ACC112 (cell line): ENCODE results near the gene PTPRQ.
A peak's percentile ranks its signal among the peaks of the same experiment; 100 is the strongest.

ENCODE experiments used
- H2AFZ ChIP-seq: fragments of 200-600 bp; sonication (generic); one replicate; pipeline ENCODE4 v1.6.0; 2017; ENCODE audit warnings: antibody characterized with exemption, low read length; ENCODE audit not compliant: unreplicated experiment
- H3K27ac ChIP-seq: fragments of 200-600 bp; sonication (generic); 2 replicates; pipeline ENCODE4 v1.5.1; 2014; ENCODE audit warnings: low read depth, mild to moderate bottlenecking, antibody characterized with exemption, low read length, moderate library complexity
- H3K27me3 ChIP-seq: fragments of 200-600 bp; sonication (generic); 2 replicates; pipeline ENCODE4 v1.6.1; 2014; ENCODE audit warnings: mild to moderate bottlenecking, antibody characterized with exemption, low read length, moderate library complexity, mixed read lengths; ENCODE audit not compliant: insufficient read depth
- H3K36me3 ChIP-seq: fragments of 200-600 bp; sonication (generic); 2 replicates; pipeline ENCODE4 v1.6.1; 2016; ENCODE audit warnings: mild to moderate bottlenecking, antibody characterized with exemption, low read length, moderate library complexity, mixed read lengths; ENCODE audit not compliant: insufficient read depth
- H3K4me1 ChIP-seq: fragments of 200-600 bp; sonication (generic); one replicate; pipeline ENCODE4 v1.6.1; 2016; ENCODE audit warnings: low read length, mixed read lengths; ENCODE audit not compliant: insufficient read depth, unreplicated experiment, control insufficient read depth
- H3K4me3 ChIP-seq: fragments of 200-600 bp; sonication (generic); 2 replicates; pipeline ENCODE4 v1.5.1; 2014; ENCODE audit warnings: mild to moderate bottlenecking, low read depth, low read length
- H3K79me2 ChIP-seq: fragments of 200-600 bp; sonication (generic); one replicate; pipeline ENCODE4 v1.6.0; 2016; ENCODE audit warnings: low read length; ENCODE audit not compliant: control insufficient read depth, unreplicated experiment, insufficient read depth

PTPRQ gene

DNA sequence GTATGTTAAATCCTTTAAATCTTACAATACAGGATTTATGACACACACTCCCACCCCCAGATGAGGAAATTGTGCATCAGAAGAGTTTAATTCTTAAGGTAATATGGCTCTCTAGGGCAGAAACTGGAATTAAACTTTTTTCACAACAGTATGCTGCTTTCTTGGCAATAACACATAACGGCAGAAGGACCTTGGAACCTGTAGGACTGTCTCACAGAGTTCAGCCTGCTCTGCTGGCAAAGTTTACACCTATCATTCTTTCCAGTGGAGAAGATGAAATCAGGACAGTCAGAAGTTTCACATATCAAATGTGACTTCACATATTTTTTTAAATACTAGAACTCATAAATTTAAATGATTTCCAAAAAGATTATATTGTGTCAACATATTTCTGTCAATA lies 232.8 kb downstream of the PTPRQ start:
- no peaks in the 10 kb centered on the region for H3K79me2 ChIP-seq
- no peaks in the 10 kb centered on the region for H3K27me3 ChIP-seq
- no peak overlapping the region for H3K4me3 ChIP-seq
- H3K4me1 ChIP-seq = peaks cover 6% of the 10 kb centered on the region
- H2AFZ ChIP-seq = no peak overlapping the region
- no peak overlapping the region for H3K27ac ChIP-seq
- H3K36me3 ChIP-seq = no peaks in the 10 kb centered on the region

- Histone ChIP-seq H3K36me3 (no peaks in the 10 kb centered on the region), H3K27ac (no peak overlapping the region), H3K79me2 (no peaks in the 10 kb centered on the region), H2AFZ (no peak overlapping the region), H3K4me1 (peaks cover 6% of the 10 kb centered on the region), H3K4me3 (no peak overlapping the region), H3K27me3 (no peaks in the 10 kb centered on the region)
Measured at GRCh38 chr12:80677994-80678393, 234.0 kb downstream of the PTPRQ start.

GRCh38 chr12:80679346-80680131 lies 235.5 kb downstream of the PTPRQ start:
- Histone ChIP-seq H2AFZ (no peak overlapping the region), H3K27me3 (no peaks in the 10 kb centered on the region), H3K4me1 (peaks cover 6% of the 10 kb centered on the region), H3K27ac (no peak overlapping the region), H3K36me3 (no peaks in the 10 kb centered on the region), H3K79me2 (no peaks in the 10 kb centered on the region), H3K4me3 (no peak overlapping the region)

DNA sequence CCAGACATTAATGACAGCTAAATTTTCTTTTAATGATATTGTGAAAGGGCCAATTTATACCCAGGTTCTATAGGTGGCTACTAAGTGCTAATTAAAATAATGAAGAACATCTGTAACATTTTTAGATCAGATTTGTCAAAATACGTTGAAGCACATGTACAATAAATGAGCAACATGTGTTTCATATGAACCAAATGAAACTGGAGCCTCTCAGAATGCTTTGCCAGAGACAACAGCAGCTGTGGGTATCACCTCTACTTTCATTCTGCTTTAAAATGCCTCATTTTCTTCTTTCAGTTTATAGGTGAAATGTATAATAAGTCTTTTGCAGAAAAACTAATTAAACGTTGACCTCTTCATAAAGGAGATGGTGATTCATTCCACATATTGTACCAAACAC lies 237.3 kb downstream of the PTPRQ start:
- H2AFZ ChIP-seq = peak overlapping the region; percentile 57
- H3K79me2 ChIP-seq = no peaks in the 10 kb centered on the region
- H3K36me3 ChIP-seq = no peaks in the 10 kb centered on the region
- H3K4me1 ChIP-seq = no peaks in the 10 kb centered on the region
- 0 out of 2 replicates have a peak overlapping the region, but pooled peaks have one; percentile 6 for H3K4me3 ChIP-seq
- H3K27ac ChIP-seq = no peak overlapping the region
- H3K27me3 ChIP-seq = no peaks in the 10 kb centered on the region

DNA sequence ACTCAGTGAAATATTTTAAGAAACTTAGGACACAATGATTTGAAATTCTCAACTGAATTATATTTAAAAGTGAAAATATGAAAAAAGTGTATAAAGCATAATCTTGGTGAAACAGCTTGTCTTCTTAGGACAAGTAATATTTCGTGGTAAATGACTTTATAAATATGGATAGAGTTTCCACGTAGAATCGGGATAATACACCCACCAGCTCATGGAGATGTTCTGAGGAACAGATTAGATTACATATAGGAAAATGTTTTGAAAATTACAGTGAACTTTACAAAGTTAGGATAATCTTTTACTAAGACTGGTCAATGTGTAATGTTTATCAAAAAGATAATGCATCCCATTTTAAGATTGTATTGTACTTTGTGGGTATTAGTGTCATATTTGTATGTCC lies 237.8 kb downstream of the PTPRQ start:
- peak overlapping the region; percentile 57 for H2AFZ ChIP-seq
- no peaks in the 10 kb centered on the region for H3K79me2 ChIP-seq
- no peaks in the 10 kb centered on the region for H3K4me1 ChIP-seq
- no peaks in the 10 kb centered on the region for H3K36me3 ChIP-seq
- H3K27me3 ChIP-seq = no peaks in the 10 kb centered on the region
- peak overlapping the region; percentile 67; the same call in 1 of the 2 replicates for H3K4me3 ChIP-seq
- H3K27ac ChIP-seq = no peak overlapping the region

- H3K27ac ChIP-seq = no peak overlapping the region
- no peak overlapping the region for H2AFZ ChIP-seq
- H3K4me1 ChIP-seq = no peaks in the 10 kb centered on the region
- H3K27me3 ChIP-seq = no peaks in the 10 kb centered on the region
- H3K79me2 ChIP-seq = no peaks in the 10 kb centered on the region
- no peaks in the 10 kb centered on the region for H3K36me3 ChIP-seq
- H3K4me3 ChIP-seq = no peak overlapping the region
Measured at GRCh38 chr12:80684077-80684495, 240.1 kb downstream of the PTPRQ start.

DNA sequence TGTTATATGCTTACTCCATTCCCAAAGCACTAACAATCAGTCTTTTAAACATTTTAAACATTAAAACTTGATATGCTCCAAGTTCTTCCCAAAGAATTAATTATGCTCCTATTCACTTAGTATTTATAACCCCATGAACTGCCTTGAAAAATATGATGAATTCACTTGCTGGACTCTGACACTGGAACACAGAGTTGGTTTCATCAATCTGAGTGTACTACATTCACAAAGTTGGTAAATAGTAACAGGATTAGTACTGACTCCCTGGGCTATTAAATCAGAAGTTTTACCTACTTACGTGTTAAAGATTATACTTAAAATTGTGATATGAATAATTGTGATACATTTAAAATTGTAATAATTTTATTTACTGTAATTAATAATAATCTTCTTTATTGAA lies 246.1 kb downstream of the PTPRQ start:
- Histone ChIP-seq H3K27me3 (no peaks in the 10 kb centered on the region), H3K4me1 (no peaks in the 10 kb centered on the region), H3K79me2 (no peaks in the 10 kb centered on the region), H3K36me3 (no peaks in the 10 kb centered on the region), H2AFZ (no peak overlapping the region), H3K4me3 (no peak overlapping the region), H3K27ac (no peak overlapping the region)

- Histone ChIP-seq H3K4me3 (no peak overlapping the region), H3K79me2 (no peaks in the 10 kb centered on the region), H3K27me3 (no peaks in the 10 kb centered on the region), H2AFZ (no peak overlapping the region), H3K27ac (no peak overlapping the region), H3K36me3 (no peaks in the 10 kb centered on the region), H3K4me1 (no peaks in the 10 kb centered on the region)
Measured at GRCh38 chr12:80690513-80690912, 246.5 kb downstream of the PTPRQ start.

- no peak overlapping the region for H3K27ac ChIP-seq
- no peak overlapping the region for H2AFZ ChIP-seq
Measured at GRCh38 chr12:80692114-80692513, 248.1 kb downstream of the PTPRQ start.

DNA sequence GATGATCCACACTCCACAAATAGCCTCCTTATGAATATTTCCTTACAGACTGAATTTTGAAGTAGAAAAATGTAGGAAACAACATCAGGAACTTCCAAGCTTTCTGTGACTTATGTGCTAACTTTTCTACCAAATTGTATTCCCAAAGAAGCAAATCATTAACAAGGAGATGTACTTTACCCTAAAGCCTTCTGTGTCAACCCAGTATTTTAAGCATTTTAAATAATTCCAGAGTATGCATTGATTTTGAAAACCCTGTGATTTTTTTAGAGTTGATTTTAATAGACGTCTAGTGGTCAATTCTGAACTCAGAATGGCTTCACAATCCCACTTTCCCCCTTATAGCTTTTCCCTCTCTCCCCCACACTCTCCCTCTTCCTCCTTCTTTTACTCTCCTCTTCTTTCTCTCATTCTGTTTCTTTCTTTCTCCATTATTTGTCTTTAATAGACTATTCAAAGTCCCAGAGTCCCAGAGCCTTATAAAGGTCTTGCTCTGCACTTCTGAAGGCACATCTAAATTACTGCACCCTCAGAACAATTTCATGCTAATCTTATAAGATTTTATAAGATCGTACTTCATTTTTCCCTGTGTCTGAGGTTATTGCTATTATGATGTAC lies 253.3 kb downstream of the PTPRQ start:
- H3K27me3 ChIP-seq = no peaks in the 10 kb centered on the region

More at GRCh38 chr12:80692114-80692513, 248.1 kb downstream of the PTPRQ start:
- H3K4me1 ChIP-seq = no peaks in the 10 kb centered on the region
- H3K4me3 ChIP-seq = no peak overlapping the region
- H3K36me3 ChIP-seq = no peaks in the 10 kb centered on the region
- H3K79me2 ChIP-seq = no peaks in the 10 kb centered on the region
- H3K27me3 ChIP-seq = no peaks in the 10 kb centered on the region

DNA sequence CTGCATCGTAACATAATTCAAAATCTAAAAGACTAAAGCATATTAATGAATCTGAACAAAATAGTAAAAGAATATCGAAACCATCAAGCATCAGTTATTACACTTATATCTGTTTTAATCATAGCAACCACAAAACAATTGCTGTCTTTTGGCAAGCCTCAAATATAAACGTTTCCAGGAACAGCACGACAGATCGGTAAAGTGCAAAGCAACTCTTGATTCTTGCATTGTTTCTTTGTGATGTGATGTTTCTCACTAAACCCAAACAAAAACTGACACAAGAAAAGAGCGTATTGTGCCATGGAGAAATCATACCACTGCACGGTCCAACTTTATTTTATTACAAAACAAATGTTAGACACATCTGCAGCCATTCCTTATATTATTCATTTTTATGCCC lies 254.2 kb downstream of the PTPRQ start:
- H2AFZ ChIP-seq = no peak overlapping the region
- H3K27me3 ChIP-seq = no peaks in the 10 kb centered on the region
- no peak overlapping the region for H3K4me3 ChIP-seq
- no peak overlapping the region for H3K27ac ChIP-seq
- peaks cover 11% of the 10 kb centered on the region for H3K4me1 ChIP-seq
- no peaks in the 10 kb centered on the region for H3K36me3 ChIP-seq
- H3K79me2 ChIP-seq = no peaks in the 10 kb centered on the region

More for the DNA sequence above, 253.3 kb downstream of the PTPRQ start:
- H3K4me1 ChIP-seq = peaks cover 3% of the 10 kb centered on the region
- H3K79me2 ChIP-seq = no peaks in the 10 kb centered on the region
- H3K27ac ChIP-seq = no peak overlapping the region
- no peak overlapping the region for H2AFZ ChIP-seq
- H3K36me3 ChIP-seq = no peaks in the 10 kb centered on the region
- no peak overlapping the region for H3K4me3 ChIP-seq
